HG03139 (cell line): ENCODE results near the gene SMARCA5.

ENCODE experiments used
- ATAC-seq: cut with Tn5 transposase; IDR thresholded peaks from one replicate; pipeline ENCODE4 v1.9.1; 2021; ENCODE audit not compliant: unreplicated experiment

SMARCA5 gene

DNA sequence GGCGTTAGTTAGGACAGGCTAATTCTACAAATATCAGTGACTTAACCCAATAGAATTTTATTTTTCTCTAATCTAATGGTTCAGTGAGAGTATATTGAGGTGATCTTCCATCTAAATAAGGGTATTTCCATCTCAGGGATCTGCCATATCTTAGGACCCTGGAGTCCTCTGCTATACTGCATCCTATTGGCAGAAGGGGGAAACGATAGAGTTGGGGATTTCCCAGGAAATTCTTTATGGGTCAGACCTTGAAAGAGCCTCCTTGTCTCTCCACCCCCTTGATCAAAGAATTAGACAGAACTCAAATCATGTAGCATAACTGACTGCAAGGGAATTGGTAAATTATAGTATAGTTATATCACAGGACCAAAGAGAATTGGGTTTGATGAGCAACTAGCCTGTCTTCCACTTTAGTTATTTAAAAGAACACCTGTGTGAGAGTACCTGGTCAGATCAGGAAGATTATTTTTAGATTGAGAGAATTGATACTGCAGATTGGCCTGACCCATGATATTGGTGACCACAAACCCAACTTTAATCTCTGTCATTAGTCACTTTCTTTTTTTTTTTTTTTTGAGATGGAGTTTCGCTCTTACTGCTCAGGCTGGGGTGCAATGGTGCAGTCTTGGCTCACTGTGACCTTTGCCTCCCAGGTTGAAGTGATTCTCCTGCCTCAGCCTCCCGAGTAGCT, 25.6 kb downstream of the SMARCA5 start:
- no peak for ATAC-seq

DNA sequence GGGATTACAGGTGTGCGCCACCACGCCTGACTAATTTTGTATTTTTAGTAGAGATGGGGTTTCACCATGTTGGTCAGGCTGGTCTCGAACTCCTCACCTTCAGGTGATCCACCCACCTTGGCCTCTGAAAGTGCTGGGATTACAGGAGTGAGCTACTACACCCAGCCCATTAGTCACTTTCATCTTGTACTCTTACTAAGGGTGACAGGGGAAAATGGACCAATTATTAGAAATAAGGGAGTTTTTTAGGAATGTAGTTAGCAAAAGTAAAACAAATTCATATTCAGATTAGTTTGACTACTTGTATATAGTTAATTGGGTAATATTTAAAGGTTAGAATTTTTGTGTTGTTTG, 26.1 kb downstream of the SMARCA5 start:
- ATAC-seq = no peak

DNA sequence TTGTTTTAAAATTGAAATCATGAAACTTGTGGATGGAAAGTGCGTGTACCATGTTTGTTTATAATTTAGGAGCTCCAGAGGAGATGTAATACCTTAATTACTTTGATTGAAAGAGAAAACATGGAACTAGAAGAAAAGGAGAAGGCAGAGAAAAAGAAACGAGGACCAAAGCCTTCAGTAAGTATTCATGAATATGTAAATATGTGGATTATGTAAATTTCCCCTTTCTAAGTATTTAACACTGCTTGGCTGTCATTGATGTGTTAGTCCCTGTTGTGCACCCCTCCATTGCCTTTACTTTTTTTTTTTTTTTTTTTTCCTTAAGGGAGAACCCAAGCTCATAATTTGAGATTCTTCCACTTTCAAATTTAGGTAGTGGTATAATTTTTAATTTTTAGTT, 36.4 kb downstream of the SMARCA5 start:
- no peak for ATAC-seq

DNA sequence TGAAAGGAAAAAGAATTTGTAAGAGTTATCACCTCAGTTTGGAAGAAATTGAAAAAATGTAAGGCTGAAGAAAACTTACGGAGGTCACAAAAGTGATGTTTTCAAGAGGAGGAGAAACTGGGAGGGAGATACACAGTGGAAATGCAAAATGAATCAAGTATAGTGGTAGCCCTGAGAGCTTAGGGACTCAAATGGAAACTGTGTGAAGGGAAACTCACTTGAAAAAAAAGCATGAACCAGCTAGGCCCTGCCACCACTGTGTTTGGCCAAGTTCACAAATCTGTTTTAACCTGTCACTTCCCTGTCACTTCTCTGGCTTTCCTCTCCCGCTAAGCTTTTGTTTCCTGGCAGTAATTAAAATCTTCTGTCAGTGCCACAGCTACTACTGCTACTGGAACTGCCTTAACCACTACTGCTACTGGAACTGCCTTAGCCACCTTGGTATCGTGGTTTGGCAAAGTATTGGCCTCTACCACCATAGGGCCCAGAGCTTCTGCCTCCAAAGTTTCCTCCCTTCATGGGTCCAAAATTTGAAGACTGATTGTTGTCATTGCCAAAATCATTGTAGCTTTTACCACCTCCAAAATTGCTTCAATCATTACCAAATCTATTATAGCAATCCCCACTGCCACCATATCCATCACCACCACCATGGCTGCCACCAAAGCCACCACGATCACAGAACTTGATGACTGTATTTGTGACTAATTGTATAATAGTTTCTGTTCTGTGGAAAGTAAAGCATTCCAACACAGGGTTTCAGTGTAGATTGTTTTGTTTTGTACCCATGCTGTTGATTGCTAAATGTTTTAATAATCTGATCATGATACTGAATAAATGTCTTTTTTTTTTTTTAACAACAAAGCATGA, 41.5 kb downstream of the SMARCA5 start:
- ATAC-seq = peak; percentile 49

DNA sequence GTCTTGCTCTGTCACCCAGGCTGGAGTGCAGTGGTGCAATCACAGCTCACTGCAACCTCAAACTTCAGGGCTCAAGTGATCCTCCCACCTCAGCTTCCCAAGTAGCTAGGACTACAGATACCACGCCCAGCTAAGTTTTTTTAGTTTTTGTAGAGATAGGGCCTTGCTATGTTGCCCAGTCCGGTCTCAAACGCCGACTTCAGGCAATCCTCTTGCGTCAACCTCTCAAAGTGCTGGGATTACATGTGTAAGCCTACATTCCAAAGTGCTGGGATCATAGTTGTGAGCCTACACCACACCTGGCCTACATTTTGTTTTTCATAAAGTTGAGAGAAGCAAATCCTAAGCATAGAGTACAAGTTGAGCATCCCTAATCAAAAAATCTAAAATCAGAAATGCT, 42.2 kb downstream of the SMARCA5 start:
- no peak for ATAC-seq

DNA sequence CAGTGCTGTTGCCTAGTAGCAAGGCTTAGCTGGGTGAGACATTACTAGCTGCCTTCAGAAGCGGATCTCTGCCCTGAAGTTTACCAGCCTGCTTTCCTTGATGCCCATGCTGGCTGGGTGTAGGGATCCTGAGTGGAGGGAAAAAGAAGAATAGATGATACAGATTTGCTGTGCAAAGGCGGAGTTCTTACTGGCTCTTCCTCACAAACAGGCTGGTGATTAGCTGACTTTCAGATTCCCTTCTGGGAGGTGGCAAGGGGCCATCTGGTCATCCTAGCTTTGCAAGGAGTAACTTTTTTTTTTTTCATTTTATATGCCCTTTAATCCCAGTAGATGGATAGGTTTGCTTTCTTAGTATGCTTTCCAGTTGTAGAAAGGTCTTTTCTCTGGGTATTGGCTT, 44.8 kb downstream of the SMARCA5 start:
- ATAC-seq = no peak

DNA sequence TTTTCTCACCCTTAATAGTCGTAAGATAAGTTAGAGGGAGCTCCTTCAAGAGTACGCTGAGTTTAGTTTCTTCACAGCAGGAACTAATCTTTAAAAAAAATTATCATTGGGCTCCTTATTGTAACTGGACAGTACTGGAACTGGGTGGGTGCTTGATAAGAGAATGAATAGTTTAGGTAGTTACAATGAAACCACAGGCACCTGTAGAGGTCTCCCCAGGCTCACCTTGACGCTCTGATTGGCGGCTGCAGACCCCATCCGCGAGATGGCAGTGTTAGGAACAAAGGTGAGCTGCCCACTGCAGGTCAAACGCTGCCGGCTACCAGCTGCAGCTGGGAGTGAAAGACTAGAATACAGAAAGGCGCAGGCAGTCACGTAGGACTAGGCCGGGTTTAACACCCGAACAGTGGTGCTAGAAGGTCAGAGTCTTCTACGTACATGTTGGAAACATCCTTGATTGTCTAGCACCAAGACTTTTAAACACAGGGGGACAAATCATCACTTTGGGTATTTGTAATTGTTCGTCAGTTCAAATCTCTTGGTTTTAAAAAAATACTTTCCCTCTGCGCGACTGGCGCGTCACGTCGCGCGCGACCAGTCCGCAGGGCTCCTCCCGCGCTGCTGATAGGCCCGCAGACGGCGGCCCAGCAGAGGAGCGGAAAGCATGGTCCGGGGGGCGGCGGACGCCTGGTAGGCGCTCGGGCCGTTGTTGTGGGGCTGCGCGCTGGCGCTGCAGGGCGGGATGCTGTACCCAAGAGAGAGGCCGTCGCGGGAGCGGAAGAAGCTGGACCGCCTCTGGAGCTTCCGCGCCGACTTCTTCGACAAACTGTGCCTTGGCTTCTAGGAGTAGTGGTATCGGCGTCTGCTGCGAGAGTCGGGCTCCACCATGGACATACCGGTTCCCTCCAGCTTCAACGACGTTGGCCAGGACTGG, 45.6 kb downstream of the SMARCA5 start:
- ATAC-seq = peak; percentile 83

DNA sequence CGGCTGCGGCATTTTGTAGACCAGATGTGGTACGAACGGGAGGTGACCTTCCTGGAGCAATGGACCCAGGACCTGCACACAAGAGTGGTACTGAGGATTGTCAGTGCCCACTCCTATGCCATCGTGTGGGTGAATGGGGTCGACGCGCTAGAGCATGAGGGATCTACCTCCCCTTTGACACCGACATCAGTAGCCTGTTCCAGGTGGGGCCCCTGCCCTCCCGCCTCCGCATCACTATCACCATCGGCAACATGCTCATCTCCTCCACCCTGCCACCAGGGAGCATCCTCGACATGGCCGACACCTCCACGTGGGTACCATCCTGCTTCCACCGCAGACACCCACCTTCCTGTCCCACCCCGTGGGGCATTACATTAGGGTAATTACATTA, 46.2 kb downstream of the SMARCA5 start:
- no peak for ATAC-seq

DNA sequence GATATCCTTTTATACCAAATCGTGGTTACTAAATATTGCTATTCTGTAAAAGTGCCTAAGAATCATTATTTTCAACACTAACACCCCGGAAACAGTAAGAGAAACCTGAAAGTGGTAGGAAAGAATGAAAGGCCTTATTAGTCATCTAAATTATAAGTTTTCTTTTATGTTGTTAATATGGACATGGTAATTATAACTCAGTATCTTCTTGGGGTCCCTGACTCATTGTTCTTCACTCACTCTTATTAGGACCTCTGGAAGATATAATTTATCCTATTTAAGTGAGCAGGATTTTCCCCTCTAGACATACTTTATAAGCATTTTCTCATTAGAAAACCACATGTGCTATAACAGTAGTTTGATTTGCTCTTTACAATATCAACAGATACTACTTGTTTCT, 51.0 kb downstream of the SMARCA5 start:
- no peak for ATAC-seq

DNA sequence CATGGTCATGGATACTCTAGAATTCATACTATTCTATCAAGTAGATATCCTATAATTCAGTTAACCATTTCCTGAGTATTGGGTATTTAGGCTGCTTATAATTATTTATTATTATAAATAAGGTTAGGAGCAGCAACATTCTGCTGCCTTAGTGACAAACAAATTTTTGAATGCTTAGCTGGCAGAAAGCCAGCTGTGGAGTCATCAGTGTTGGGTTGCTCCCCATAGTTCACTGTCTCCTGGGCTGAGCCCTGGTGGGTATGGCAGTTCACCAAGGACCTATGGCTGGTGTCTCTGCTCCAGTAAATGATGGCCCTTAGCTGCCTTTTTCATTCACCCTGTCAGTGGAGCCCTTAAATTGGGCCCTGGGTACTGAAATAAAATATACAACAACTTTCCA, 61.8 kb downstream of the SMARCA5 start:
- ATAC-seq = no peak

DNA sequence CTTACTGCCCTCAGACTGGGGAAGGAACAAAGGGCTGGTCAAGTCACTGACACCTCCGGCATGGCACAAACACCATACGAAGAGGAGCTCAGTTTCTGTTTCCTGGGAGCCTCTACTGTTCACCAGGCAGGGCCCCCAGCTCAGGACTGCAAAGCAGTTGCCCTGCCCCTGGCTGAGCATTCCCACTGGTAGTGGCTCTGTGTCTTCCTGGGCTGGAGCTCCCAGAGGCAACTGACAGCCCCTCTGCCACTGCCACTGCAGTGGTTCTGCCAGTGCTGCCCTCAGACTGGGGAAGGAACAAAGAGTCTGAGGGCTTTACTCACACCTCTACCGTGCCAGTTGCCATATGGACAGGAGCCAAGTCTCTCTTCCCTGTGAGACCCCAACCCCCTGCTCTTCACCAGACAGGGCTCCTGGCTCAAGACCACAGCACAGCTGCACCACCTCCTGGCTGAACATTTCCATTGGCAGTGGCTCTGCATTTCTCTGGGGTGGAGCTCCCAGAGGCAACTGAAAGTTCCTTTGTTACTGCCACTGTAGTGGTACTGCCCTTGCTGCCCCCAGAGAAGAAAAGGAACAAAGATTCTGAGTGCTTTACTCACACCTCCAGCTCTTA, 67.9 kb downstream of the SMARCA5 start:
- ATAC-seq = no peak

DNA sequence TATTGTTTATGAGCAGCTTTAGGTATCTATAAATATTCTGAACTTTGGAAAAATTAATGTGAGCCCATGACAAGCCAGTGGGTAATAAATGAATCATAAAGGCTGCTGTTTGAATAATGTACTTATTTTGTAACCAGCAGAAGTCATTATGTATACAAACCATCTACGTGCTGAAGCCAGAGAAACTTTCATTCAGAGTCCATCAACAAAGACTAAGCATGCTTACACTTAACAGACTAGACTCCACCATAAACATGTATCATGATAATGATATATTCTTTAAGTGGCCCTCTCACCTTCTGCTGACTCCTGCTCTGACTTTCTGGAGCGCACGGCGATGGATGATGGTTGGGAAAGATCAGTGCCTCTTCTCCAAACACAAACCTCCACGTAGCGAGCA, 72.0 kb downstream of the SMARCA5 start:
- no peak for ATAC-seq

DNA sequence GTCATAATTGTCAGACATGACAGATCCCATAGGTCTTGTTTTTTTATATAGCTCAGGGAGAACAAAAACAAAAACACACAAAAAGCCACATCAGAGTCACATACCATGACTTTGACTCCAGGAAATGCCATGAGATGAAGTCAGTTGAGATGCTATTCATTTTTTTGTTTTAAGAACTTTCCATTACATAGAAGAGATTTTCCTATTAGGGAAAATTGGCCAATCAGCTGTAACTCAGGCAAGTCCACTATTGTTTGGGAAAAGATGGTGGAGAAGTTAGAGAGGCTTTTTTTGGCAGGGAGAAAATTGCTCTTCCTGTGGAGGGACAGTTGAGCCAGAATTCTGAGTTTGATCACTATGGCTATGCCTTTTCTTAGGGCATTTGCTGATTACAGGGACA, 72.6 kb downstream of the SMARCA5 start:
- ATAC-seq = no peak

DNA sequence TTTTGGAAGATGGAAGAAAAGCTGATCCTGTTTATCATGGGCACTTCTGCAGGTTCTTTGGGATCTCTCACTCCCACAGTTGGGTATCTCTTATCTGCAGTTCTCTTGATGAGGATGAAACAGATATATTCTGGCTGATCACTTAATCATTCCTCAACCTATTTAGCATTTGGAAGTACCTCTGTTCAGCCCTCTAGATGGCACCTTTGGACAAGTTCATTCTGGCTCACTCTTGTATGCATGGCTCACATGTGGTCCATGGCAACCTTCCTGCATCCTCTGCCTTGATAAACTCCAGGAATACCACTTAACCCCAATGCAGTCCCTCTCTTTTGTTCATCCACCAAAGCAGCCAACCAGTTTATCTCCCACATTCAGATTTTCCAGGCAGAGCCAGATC, 74.2 kb downstream of the SMARCA5 start:
- ATAC-seq = no peak

DNA sequence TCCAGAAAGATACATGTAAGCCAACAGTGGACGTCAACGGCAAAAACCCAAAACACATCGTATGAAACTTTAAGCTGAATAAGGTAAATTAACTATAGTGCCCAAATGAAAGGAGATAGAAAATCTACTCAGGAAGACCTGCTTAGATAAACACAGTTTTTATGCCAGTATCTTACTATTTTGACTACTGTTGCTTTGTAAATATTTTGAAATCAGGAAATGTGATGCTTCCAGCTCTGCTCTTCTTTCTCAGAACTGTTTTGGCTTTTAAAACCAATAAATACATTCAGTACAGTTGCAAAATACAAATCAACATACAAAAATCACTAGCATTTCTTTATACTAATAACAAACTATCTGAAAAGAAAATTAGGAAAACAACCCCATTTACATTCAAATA, 83.8 kb downstream of the SMARCA5 start:
- no peak for ATAC-seq

DNA sequence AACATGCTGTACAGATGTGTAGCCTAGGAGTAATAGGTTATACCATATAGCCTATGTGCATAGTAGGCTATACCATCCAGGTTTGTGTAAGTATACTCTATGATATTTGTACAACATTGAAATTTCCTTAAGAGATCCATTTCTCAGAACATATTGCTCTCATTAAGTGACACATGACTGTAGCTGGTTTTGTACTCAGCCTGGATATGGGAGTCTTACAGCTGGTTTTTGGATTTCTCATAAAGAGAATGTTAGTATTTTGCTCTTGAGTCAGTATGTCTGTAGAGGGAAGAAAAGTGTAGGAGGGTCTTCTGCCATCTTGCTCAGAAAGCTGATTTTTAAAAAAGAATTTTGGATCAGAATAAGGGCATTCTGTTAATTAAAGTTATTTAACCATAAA, 85.3 kb downstream of the SMARCA5 start:
- ATAC-seq = no peak

DNA sequence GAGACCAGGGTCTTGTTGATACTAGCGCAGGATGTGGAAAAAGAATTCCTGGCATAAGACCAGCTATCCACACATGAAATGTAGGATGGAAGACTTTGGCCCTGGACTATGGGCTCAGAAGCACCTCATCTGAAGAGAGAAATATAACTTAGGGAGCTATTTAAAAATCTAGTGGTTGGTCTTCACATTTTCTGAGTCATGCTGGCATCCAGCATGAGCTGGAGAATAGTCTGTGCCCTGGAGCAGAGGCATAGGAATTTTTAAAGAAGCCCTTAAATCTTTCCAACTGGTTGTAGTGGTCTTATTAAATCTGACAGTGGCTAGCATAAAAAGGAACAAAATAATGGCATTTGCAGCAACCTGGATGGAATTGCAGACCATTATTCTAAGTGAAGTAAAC, 86.3 kb downstream of the SMARCA5 start:
- ATAC-seq = no peak

DNA sequence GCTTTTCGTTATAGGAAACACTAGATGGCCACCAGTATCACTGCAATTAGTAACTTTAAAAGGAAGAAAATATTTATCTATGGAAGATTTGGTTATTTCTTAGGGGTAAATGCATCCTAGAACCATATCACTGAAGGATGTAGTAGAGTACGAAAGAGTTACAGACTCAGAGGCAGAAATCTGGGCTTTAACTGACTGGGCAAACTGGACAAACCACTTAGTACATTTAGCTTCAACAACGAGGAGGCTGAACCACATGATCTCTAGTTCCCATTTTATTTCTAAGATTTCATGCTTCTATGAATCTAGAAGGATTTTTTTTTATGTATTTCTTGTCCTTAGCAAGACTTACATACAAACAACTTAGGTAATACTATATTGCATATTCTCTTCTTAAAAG, 93.0 kb downstream of the SMARCA5 start:
- no peak for ATAC-seq
